Stimulated activated effector memory CD8-positive, alpha-beta T cell treated with anti-CD3 and anti-CD28 coated beads, Interleukin-12 subunit alpha, Interleukin-12 subunit beta, amount 100 ng/mL, for 72 hours (primary cell): ENCODE measurements around the gene LGALS3.

Source experiments
- ATAC-seq: fragments of 150-1000 bp; cut with Tn5 transposase; 2 replicates; pipeline ENCODE4 v1.10.0; 2021
- DNase-seq, 2 donors: peaks; one replicate each; pipeline ENCODE4 v3.0.0; 2021 to 2022; ENCODE audit warnings: low spot score in 2 of 2
- H3K27ac Mint-ChIP-seq: one replicate; pipeline ENCODE4 v1.8.0; 2022; ENCODE audit warnings: mild to moderate bottlenecking, mixed read lengths
- H3K36me3 Mint-ChIP-seq: one replicate; pipeline ENCODE4 v1.8.0; 2022; ENCODE audit warnings: mild to moderate bottlenecking, mixed read lengths
- H3K4me1 Mint-ChIP-seq: one replicate; pipeline ENCODE4 v1.8.0; 2022; ENCODE audit warnings: mixed read lengths
- H3K4me3 Mint-ChIP-seq: one replicate; pipeline ENCODE4 v1.8.0; 2022; ENCODE audit warnings: mild to moderate bottlenecking, mixed read lengths
- H3K9me3 Mint-ChIP-seq: one replicate; pipeline ENCODE4 v1.8.0; 2022; ENCODE audit warnings: mixed read lengths

The LGALS3 gene

DNA sequence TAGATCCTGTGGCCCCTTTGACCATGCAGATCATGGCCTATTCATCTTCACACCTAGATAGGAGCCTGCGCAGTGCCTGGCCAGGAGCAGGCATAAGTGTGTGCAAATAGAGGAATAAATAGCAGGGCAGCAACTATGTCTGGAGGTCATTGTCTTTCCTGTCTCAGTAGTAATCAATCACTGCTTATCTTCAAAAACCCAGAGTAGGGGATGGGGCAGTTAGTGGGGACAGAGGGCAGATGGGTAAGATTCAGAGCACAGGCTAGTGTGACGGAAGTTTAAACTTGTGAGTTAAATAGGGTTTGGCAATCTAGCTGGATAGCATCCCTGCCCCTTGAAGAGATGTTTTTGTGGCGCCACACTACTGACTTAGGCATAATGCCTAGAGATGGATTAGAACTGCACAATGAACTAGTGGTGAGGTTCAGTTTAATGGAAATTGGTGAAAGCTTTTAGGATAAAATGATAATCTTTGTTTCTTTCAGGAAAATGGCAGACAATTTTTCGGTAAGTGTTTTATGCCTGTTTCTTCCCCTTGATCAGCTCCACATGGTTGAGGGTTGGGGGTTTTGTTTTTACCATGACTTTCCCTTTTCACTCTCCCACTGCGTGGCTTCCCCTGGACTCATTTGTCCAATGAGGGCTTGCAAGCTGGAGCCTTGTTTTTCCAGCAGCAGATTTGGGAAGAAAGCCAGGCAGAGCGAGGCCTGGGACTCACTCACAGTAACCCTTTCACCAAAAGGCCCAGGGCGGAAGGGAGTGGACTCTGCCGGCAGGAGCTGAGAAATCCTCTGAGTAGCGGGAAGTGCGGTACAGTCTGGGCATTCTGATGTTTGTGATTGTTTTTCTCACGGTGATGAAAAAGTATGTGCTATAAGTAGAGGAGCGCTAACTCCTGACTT is 8.1 kb downstream of the LGALS3 start:
- Mint-ChIP-seq H3K36me3 (peaks cover 99% of the 10 kb centered on the region), H3K4me1 (peaks cover 11% of the 10 kb centered on the region), H3K9me3 (no peaks in the 10 kb centered on the region), H3K4me3 (no peak overlapping the region), H3K27ac (no peak overlapping the region)
- DNase-seq (no peak), ATAC-seq (no peak)

DNA sequence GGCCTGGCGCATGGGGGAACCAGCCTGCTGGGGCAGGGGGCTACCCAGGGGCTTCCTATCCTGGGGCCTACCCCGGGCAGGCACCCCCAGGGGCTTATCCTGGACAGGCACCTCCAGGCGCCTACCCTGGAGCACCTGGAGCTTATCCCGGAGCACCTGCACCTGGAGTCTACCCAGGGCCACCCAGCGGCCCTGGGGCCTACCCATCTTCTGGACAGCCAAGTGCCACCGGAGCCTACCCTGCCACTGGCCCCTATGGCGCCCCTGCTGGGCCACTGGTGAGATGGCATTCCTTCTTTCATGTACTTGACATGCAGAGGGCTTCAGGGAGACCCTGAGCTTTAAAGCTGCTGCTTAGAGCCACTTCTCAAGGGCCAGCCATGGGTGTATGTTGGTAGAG is 9.0 kb downstream of the LGALS3 start:
- H3K4me1 Mint-ChIP-seq: peaks cover 13% of the 10 kb centered on the region
- no peak overlapping the region for H3K4me3 Mint-ChIP-seq
- DNase-seq: peak in 1 of 2 donors; percentile 38
- ATAC-seq: peak; percentile 46
- H3K36me3 Mint-ChIP-seq: peaks cover 99% of the 10 kb centered on the region
- H3K27ac Mint-ChIP-seq: no peak overlapping the region
- no peaks in the 10 kb centered on the region for H3K9me3 Mint-ChIP-seq

GRCh38 chr14:55139141-55139540 is 10.1 kb downstream of the LGALS3 start:
- H3K9me3 Mint-ChIP-seq: no peaks in the 10 kb centered on the region

DNA sequence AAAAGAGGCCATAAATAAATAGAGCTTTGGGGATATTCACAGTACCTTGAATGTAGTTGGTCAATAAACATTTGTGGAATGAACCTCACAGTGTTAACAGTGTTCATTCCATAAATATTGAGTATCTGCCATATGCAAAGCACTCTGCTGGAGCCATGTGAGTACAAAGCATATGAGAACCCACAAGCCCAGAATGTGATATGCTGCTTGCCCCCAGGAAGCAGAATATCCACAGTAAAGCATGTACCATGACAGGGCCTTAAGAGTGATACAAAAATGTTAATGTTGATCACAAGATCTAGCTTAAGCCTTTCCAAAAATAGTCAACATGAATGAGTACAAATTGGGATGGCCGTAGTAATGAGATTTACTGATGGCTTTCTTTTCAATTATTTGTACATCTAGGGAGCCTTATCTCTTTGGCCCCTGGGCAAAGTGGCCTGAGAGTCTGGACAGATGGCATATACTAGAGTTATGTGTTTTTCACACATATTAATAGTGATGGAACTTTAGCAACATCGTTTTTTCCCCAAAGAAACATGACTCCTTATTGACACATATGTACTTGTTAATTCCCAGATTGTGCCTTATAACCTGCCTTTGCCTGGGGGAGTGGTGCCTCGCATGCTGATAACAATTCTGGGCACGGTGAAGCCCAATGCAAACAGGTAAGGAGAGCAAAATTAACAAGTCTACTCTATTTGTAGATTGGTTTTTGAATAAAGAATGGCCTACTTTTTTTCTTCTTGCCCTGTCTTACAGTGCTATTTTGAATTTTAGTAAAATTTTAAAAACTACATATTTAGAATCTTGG is 10.9 kb downstream of the LGALS3 start:
- Mint-ChIP-seq H3K4me1 (peaks cover 15% of the 10 kb centered on the region), H3K4me3 (no peak overlapping the region), H3K27ac (no peak overlapping the region), H3K36me3 (peaks cover 100% of the 10 kb centered on the region), H3K9me3 (no peaks in the 10 kb centered on the region)
- ATAC-seq: no peak
- peak in 1 of 2 donors; percentile 23 for DNase-seq

More at GRCh38 chr14:55139141-55139540, 10.1 kb downstream of the LGALS3 start:
- H3K27ac Mint-ChIP-seq: no peak overlapping the region
- H3K36me3 Mint-ChIP-seq: peaks cover 100% of the 10 kb centered on the region
- H3K4me1 Mint-ChIP-seq: peaks cover 15% of the 10 kb centered on the region
- ATAC-seq (no peak), DNase-seq (no peak)
- H3K4me3 Mint-ChIP-seq: no peak overlapping the region

DNA sequence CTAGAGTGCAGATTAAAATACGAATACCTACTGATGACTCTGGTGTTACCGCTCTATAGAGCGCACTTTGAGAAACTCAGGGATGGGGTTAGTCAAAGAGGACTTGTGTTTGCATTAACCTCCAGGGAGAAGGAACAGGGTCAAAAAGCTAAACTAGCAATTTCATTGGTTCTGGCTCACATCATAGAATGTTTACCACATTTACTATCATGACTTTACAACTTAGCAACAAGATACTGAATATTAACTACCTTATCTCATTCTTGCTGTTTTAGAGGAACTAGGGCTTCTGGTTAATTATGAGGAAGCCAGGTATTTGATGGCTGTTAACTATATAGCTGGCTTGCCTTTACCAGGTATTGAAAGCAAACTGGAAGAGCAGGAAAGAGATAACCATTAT is 12.8 kb downstream of the LGALS3 start:
- Mint-ChIP-seq H3K4me1 (peaks cover 11% of the 10 kb centered on the region), H3K36me3 (peaks cover 100% of the 10 kb centered on the region), H3K27ac (no peak overlapping the region), H3K9me3 (no peaks in the 10 kb centered on the region), H3K4me3 (no peak overlapping the region)
- ATAC-seq (no peak), DNase-seq (no peak)

DNA sequence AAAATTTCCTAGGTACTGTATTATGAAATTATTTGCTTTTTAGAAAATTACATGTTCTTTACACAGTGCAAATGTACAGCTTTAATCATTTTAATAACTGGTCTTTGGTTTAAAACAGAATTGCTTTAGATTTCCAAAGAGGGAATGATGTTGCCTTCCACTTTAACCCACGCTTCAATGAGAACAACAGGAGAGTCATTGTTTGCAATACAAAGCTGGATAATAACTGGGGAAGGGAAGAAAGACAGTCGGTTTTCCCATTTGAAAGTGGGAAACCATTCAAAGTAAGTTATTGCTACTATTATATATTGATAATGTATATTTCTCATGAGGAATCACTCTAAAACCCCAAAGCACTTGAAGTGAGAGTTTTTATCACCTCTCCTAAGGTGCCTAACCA is 13.4 kb downstream of the LGALS3 start:
- peaks cover 100% of the 10 kb centered on the region for H3K36me3 Mint-ChIP-seq
- no peak for DNase-seq
- peaks cover 5% of the 10 kb centered on the region for H3K4me1 Mint-ChIP-seq
- H3K27ac Mint-ChIP-seq: peak overlapping the region; percentile 26
- no peak for ATAC-seq
- H3K4me3 Mint-ChIP-seq: no peak overlapping the region
- no peaks in the 10 kb centered on the region for H3K9me3 Mint-ChIP-seq

DNA sequence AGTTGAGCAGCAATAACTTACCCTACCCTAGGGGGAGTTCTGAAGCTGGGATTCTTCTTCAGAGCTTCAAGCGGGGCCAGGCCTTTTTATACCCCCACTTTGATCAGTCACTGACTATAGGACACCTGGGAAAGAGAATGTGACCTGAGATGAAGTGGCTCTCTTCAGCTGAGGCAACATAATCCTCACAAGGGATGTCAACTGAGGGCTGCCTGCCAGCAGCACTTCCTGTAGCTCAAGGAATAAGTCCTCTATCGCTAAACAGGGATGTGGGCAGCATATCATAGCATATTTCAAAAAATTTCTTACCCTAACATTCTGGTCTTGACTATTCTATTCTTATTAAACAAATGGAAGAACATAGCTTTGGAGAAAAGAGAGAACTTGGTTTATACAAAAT is 17.4 kb downstream of the LGALS3 start:
- peaks cover 83% of the 10 kb centered on the region for H3K36me3 Mint-ChIP-seq
- peaks cover 4% of the 10 kb centered on the region for H3K4me1 Mint-ChIP-seq
- ATAC-seq (no peak), DNase-seq (no peak)
- peak overlapping the region; percentile 17 for H3K27ac Mint-ChIP-seq
- H3K4me3 Mint-ChIP-seq: no peak overlapping the region
- H3K9me3 Mint-ChIP-seq: no peaks in the 10 kb centered on the region

DNA sequence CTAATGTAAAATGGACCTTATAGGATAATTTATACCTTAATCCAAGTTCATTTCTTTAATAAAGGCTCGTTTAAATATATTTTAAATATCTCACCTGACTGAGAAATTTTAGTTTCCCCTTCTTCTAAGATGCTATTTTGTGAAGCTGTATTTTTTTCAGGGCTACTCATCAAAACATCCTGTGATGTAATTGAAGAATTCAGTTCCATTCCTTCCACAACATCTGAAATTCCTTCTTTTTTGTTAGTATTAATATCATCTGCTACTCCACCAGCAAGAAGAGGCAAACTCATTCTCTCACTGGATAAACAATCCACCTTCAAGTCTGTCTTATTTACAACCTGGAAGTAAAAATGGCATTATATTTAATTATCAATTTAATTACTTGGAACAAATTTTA is 22.5 kb downstream of the LGALS3 start:
- Mint-ChIP-seq H3K4me3 (no peak overlapping the region), H3K9me3 (no peaks in the 10 kb centered on the region), H3K36me3 (peaks cover 56% of the 10 kb centered on the region), H3K4me1 (no peaks in the 10 kb centered on the region), H3K27ac (no peak overlapping the region)
- no peak for DNase-seq
- no peak for ATAC-seq

DNA sequence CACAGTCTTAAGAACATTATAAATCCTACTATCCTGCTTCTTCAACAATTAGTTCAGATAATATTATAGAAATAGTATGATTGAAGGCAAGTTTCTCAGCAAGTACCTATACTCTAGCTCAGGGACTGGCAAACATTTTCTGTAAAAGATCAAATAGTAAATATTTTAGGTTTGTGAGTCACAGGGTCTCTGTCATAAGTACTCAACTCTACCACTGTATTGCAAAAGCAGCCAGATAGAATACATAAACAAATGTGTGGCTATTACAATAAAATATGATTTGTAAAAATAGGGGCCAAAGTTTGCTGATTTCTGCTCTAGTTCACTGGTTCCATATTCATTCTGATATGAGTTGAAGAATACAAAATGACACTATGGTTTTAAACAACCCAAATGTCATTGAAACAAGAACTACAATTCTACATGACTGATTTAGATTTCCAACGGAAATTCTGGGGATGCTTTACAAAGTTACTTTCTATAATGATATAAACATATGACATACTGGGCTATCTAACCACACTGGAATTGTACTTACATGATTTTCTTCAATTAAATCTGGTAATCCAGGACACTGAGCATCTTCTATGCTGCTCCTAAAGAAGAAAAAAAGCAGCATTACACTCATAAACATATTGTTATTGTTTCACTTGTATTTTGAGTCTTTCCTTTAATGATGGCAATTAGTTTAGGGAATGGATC is 23.2 kb downstream of the LGALS3 start:
- Mint-ChIP-seq H3K27ac (no peak overlapping the region), H3K4me3 (no peak overlapping the region), H3K4me1 (no peaks in the 10 kb centered on the region), H3K9me3 (no peaks in the 10 kb centered on the region), H3K36me3 (peaks cover 56% of the 10 kb centered on the region)
- no peak for DNase-seq
- ATAC-seq: no peak

DNA sequence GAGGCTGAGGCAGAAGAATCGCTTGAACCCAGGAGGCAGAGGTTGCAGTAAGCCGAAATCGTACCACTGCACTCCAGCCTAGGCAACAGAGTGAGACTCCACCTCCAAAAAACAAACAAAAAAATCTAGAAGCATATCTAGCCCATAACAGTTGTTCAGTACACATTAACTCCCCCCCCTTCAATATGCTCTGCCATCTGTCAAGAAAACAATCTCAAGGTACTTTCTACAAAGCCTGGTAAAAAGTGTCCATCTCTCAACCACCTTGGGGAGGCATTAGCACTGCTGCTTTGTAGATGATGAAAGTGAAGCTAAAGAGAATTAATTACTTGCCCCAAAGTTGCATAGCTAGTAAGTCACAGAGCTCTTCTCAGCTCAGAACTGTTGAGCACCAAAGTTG is 24.9 kb downstream of the LGALS3 start:
- no peaks in the 10 kb centered on the region for H3K9me3 Mint-ChIP-seq
- no peak overlapping the region for H3K27ac Mint-ChIP-seq
- no peaks in the 10 kb centered on the region for H3K4me1 Mint-ChIP-seq
- no peak for ATAC-seq
- no peak for DNase-seq
- H3K4me3 Mint-ChIP-seq: no peak overlapping the region
- peaks cover 59% of the 10 kb centered on the region for H3K36me3 Mint-ChIP-seq

DNA sequence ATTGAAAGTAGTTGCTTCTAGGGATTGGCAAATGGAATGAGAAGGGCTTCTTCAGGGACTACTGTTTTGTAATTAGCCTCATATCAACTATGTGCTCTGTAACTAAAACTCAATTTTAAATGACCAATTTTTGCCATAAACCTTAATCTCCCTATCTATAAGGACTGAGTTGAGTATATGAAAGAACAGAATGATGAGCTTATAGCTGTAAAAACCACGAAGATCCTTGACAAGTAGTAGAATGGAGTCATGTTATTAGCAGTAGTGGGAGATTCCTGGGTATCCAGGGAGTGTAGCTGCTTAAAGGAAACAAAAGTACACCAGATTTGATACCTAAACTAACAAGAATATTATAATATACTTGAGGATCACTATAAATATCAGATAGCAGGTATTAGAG is 28.0 kb downstream of the LGALS3 start:
- no peak for DNase-seq
- H3K27ac Mint-ChIP-seq: no peak overlapping the region
- ATAC-seq: peak; percentile 76
- H3K36me3 Mint-ChIP-seq: peaks cover 47% of the 10 kb centered on the region
- H3K4me1 Mint-ChIP-seq: peaks cover 9% of the 10 kb centered on the region
- no peaks in the 10 kb centered on the region for H3K9me3 Mint-ChIP-seq
- no peak overlapping the region for H3K4me3 Mint-ChIP-seq

- ATAC-seq: no peak
- H3K4me3 Mint-ChIP-seq: no peak overlapping the region
Observed at GRCh38 chr14:55158412-55158811, 29.4 kb downstream of the LGALS3 start.

GRCh38 chr14:55160989-55161388 is 31.9 kb downstream of the LGALS3 start:
- Mint-ChIP-seq H3K36me3 (peaks cover 35% of the 10 kb centered on the region), H3K27ac (no peak overlapping the region), H3K9me3 (no peaks in the 10 kb centered on the region), H3K4me3 (no peak overlapping the region), H3K4me1 (peaks cover 9% of the 10 kb centered on the region)
- no peak for ATAC-seq
- no peak for DNase-seq

More at GRCh38 chr14:55158412-55158811, 29.4 kb downstream of the LGALS3 start:
- peaks cover 45% of the 10 kb centered on the region for H3K36me3 Mint-ChIP-seq
- H3K9me3 Mint-ChIP-seq: no peaks in the 10 kb centered on the region
- H3K4me1 Mint-ChIP-seq: peaks cover 9% of the 10 kb centered on the region
- DNase-seq: no peak
- H3K27ac Mint-ChIP-seq: no peak overlapping the region

- ATAC-seq: no peak
- no peaks in the 10 kb centered on the region for H3K4me1 Mint-ChIP-seq
- no peaks in the 10 kb centered on the region for H3K9me3 Mint-ChIP-seq
- DNase-seq: no peak
- no peak overlapping the region for H3K4me3 Mint-ChIP-seq
- H3K36me3 Mint-ChIP-seq: peaks cover 26% of the 10 kb centered on the region
- no peak overlapping the region for H3K27ac Mint-ChIP-seq
Observed at GRCh38 chr14:55170526-55170925, 41.5 kb downstream of the LGALS3 start.

DNA sequence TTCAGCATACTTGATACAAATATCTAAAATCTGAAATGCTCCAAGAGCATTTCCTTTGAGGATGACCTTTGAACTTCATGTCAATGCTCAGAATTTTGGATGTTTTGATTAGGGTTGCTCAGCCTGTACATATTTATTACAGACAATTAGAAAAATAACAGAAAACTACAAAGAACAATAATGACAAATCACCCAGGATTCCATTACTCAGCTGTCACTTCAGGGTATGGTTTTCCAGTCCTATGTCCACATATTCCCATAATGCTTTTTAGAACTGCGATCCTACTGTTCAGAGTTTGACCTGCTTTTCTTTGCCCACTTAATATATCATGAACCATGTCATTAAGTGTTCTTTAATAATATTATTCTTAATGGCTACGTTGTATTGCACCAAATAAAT is 51.0 kb downstream of the LGALS3 start:
- H3K9me3 Mint-ChIP-seq: no peaks in the 10 kb centered on the region
- no peak overlapping the region for H3K27ac Mint-ChIP-seq
- DNase-seq: no peak
- no peak for ATAC-seq
- H3K36me3 Mint-ChIP-seq: peaks cover 63% of the 10 kb centered on the region
- H3K4me3 Mint-ChIP-seq: no peak overlapping the region
- H3K4me1 Mint-ChIP-seq: no peaks in the 10 kb centered on the region
